Vagina (tissue), 2 donors: Measurements from ENCODE around the gene CECR2.

Experiments used
- POLR2A ChIP-seq, 2 donors: fragments of 450-650 bp; IDR thresholded peaks; one replicate each; pipeline ENCODE4 v1.6.1; 2017; ENCODE audit warnings: antibody characterized with exemption in 2 of 2, mild to moderate bottlenecking in 2 of 2, moderate library complexity in 2 of 2
- POLR2AphosphoS5 ChIP-seq, 2 donors: sonication (generic); formaldehyde crosslinking; IDR thresholded peaks; one replicate each; pipeline ENCODE4 v1.9.0; 2017; ENCODE audit warnings: antibody characterized with exemption in 2 of 2, mild to moderate bottlenecking in 2 of 2, low read depth in 1 of 2; ENCODE audit not compliant: insufficient read depth in 1 of 2
- TF ChIP-seq, protein P1 (sequence below), 3 experiments: fragments of 450-650 bp in 2 of 3; fragments of 200-600 bp in 1 of 3; sonication (generic) in 1 of 3; IDR thresholded peaks; one replicate each; pipeline ENCODE4 v1.5.1; 2017 to 2019; ENCODE audit warnings: antibody characterized with exemption in 3 of 3, mild to moderate bottlenecking in 2 of 3, moderate library complexity in 2 of 3

DNA sequence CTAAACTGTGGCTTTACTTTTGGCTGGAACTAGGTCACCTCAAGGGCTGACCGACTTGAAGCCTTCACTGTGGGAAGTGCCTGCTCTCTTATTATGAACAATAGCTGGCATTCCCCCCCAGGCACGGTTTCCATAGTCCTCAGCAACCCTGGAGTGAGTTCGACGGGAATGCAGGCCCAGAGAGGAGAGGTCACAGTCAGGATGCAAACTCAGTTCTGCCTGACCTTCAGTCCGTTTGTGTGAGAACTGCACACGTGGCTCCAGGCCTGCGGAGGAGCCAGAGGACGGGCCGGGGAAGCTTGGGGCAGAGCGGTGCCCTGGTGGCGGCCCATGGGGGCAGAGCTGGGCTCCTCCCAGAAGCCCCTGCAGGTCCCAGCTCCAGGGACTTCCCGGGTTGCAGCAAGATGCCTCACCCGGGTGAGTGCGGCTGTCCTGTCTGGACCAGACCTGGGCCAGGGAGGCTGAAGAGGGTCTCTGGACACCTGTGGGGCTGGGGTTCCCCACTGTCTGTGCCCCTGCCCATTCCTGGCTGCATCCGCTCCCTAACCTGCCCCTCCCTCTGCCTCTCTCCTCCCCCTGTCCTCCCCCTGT, 211.3 kb downstream of the CECR2 start:
- TF ChIP-seq, protein P1, sequence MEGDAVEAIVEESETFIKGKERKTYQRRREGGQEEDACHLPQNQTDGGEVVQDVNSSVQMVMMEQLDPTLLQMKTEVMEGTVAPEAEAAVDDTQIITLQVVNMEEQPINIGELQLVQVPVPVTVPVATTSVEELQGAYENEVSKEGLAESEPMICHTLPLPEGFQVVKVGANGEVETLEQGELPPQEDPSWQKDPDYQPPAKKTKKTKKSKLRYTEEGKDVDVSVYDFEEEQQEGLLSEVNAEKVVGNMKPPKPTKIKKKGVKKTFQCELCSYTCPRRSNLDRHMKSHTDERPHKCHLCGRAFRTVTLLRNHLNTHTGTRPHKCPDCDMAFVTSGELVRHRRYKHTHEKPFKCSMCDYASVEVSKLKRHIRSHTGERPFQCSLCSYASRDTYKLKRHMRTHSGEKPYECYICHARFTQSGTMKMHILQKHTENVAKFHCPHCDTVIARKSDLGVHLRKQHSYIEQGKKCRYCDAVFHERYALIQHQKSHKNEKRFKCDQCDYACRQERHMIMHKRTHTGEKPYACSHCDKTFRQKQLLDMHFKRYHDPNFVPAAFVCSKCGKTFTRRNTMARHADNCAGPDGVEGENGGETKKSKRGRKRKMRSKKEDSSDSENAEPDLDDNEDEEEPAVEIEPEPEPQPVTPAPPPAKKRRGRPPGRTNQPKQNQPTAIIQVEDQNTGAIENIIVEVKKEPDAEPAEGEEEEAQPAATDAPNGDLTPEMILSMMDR (IDR thresholded peaks at IDR 0.05), result no peak
- no peak for TF ChIP-seq POLR2A (IDR thresholded peaks at IDR 0.05)
- no peak for TF ChIP-seq POLR2AphosphoS5 (IDR thresholded peaks at IDR 0.05; ENCODE audit: insufficient read depth in 1 of 2, low read depth in 1 of 2)
